GM12892 (cell line): Measurements from ENCODE around the gene FIP1L1.

ENCODE experiments used
- DNase-seq: peaks from one replicate; pipeline ENCODE4 v3.0.0; 2011; ENCODE audit not compliant: insufficient read length
- FAIRE-seq: peaks from 2 replicates; lab custom pipeline; 2011; peaks lifted over from hg19 to GRCh38; lab: Jason Lieb, UNC
- POLR2A ChIP-seq: IDR thresholded peaks from 2 replicates; pipeline ENCODE4 v1.6.1; 2011; ENCODE audit warnings: low read depth, low read length, control low read depth
- POLR2AphosphoS5 ChIP-seq: IDR thresholded peaks from 2 replicates; pipeline ENCODE4 v1.6.1; 2011; ENCODE audit warnings: low read depth, low read length, control low read depth
- TAF1 ChIP-seq: IDR thresholded peaks from 2 replicates; pipeline ENCODE4 v1.6.1; 2011; ENCODE audit warnings: low read depth, mild to moderate bottlenecking, control low read depth, low read length, borderline replicate concordance

FIP1L1 gene

GRCh38 chr4:53481586-53481985, 104.1 kb downstream of the FIP1L1 start:
- FAIRE-seq (no peak), DNase-seq (no peak)
- TF ChIP-seq TAF1 (no peak), POLR2AphosphoS5 (no peak), POLR2A (no peak)

- TF ChIP-seq POLR2AphosphoS5: no peak
- TF ChIP-seq TAF1: no peak
- TF ChIP-seq POLR2A: no peak
- FAIRE-seq (no peak), DNase-seq (no peak)
Observed at GRCh38 chr4:53483250-53483649, 105.8 kb downstream of the FIP1L1 start.

- TF ChIP-seq POLR2A (no peak), POLR2AphosphoS5 (no peak), TAF1 (no peak)
- no peak for FAIRE-seq
- DNase-seq: no peak
Observed at GRCh38 chr4:53484911-53485657, 107.6 kb downstream of the FIP1L1 start.

GRCh38 chr4:53485658-53486040, 108.2 kb downstream of the FIP1L1 start:
- no peak for TF ChIP-seq TAF1
- TF ChIP-seq POLR2AphosphoS5: no peak
- TF ChIP-seq POLR2A: no peak
- FAIRE-seq: no peak

GRCh38 chr4:53487766-53488165, 110.3 kb downstream of the FIP1L1 start:
- DNase-seq (no peak), FAIRE-seq (no peak)
- TF ChIP-seq TAF1 (no peak), POLR2A (no peak), POLR2AphosphoS5 (no peak)

More at GRCh38 chr4:53485658-53486040, 108.2 kb downstream of the FIP1L1 start:
- DNase-seq: no peak

GRCh38 chr4:53489279-53489889, 111.9 kb downstream of the FIP1L1 start:
- TF ChIP-seq POLR2A (no peak), POLR2AphosphoS5 (no peak)
- no peak for FAIRE-seq
- DNase-seq: no peak

GRCh38 chr4:53490161-53490956, 112.9 kb downstream of the FIP1L1 start:
- FAIRE-seq (no peak), DNase-seq (no peak)

GRCh38 chr4:53490965-53491622, 113.7 kb downstream of the FIP1L1 start:
- no peak for TF ChIP-seq POLR2AphosphoS5
- no peak for TF ChIP-seq POLR2A
- no peak for TF ChIP-seq TAF1
- DNase-seq: no peak
- no peak for FAIRE-seq

More at GRCh38 chr4:53490161-53490956, 112.9 kb downstream of the FIP1L1 start:
- TF ChIP-seq POLR2AphosphoS5 (no peak), TAF1 (no peak), POLR2A (no peak)

GRCh38 chr4:53494851-53495250, 117.4 kb downstream of the FIP1L1 start:
- FAIRE-seq (no peak), DNase-seq (no peak)

GRCh38 chr4:53497487-53498244, 120.2 kb downstream of the FIP1L1 start:
- FAIRE-seq (no peak), DNase-seq (no peak)
- TF ChIP-seq TAF1 (no peak), POLR2AphosphoS5 (no peak), POLR2A (no peak)

More at GRCh38 chr4:53494851-53495250, 117.4 kb downstream of the FIP1L1 start:
- TF ChIP-seq TAF1 (no peak), POLR2A (no peak), POLR2AphosphoS5 (no peak)
